ENCODE results near the gene NOL3.
"Not testable (repeated sequence)": the region's sequence is repeated elsewhere in the genome, so short reads cannot be mapped to it uniquely, and the experiment has no call there.

NOL3 gene

GRCh38 chr16:67170168-67170948, at the start of gene NOL3:
Gene NOL3, plus strand, starts transcription at chr16:67170538.
- peak; percentile 84 for DNase-seq

- not testable (repeated sequence) for DNase-seq
Measured at GRCh38 chr16:67122799-67123198, 47.5 kb upstream of the NOL3 start.

- DNase-seq = no peak
Measured at GRCh38 chr16:67128417-67128816, 41.9 kb upstream of the NOL3 start.

GRCh38 chr16:67128887-67129286, 41.5 kb upstream of the NOL3 start:
- no peak for DNase-seq

- no peak for DNase-seq
Measured at GRCh38 chr16:67129422-67129821, 40.9 kb upstream of the NOL3 start.

GRCh38 chr16:67137605-67138004, 32.7 kb upstream of the NOL3 start:
- no peak for DNase-seq

- no peak for DNase-seq
Measured at GRCh38 chr16:67141391-67141790, 28.9 kb upstream of the NOL3 start.

GRCh38 chr16:67142342-67142741, 28.0 kb upstream of the NOL3 start:
- DNase-seq = no peak

GRCh38 chr16:67144943-67145342, 25.4 kb upstream of the NOL3 start:
- DNase-seq = no peak

GRCh38 chr16:67145746-67146145, 24.6 kb upstream of the NOL3 start:
- DNase-seq = no peak

GRCh38 chr16:67146523-67147357, 23.6 kb upstream of the NOL3 start:
- DNase-seq = no peak

- no peak for DNase-seq
Measured at GRCh38 chr16:67147437-67148140, 22.7 kb upstream of the NOL3 start.

GRCh38 chr16:67148221-67148620, 22.1 kb upstream of the NOL3 start:
- DNase-seq = no peak

GRCh38 chr16:67148656-67149275, 21.6 kb upstream of the NOL3 start:
- DNase-seq = no peak

GRCh38 chr16:67149276-67150046, 20.9 kb upstream of the NOL3 start:
- no peak for DNase-seq

- peak; percentile 63 for DNase-seq
Measured at GRCh38 chr16:67150047-67150832, 20.1 kb upstream of the NOL3 start.

- peak; percentile 68 for DNase-seq
Measured at GRCh38 chr16:67150833-67151396, 19.4 kb upstream of the NOL3 start, which contains the start of gene B3GNT9. Gene B3GNT9, minus strand, starts transcription at chr16:67150998. Its CDS starts 513 bp downstream, at chr16:67150485.

GRCh38 chr16:67151431-67152097, 18.8 kb upstream of the NOL3 start:
- no peak for DNase-seq

GRCh38 chr16:67154578-67155294, 15.6 kb upstream of the NOL3 start:
- DNase-seq = no peak

Measured in fibroblast of upper back skin (primary cell).